ENCODE measurements around the gene DIP2C.

DNA sequence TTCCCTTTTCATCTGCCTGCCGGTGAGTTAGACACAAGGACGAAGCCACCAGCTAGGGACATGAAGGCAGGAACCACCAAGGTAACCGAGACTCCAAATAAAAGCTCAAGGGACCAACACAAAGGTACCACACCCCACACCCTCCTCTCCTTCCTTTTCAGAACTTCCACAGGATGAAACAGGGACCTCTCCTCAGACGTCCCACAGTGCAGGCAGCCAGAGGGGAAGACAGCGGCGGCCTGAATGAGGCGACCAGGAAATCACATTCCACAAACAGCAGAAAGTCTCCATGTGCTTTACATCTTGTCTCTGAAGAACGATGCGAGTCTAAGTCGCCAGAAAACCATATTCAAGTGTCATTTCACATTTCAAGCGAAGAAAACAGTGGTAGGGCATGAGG is 97.8 kb downstream of the DIP2C start:
- TF ChIP-seq, protein P1, sequence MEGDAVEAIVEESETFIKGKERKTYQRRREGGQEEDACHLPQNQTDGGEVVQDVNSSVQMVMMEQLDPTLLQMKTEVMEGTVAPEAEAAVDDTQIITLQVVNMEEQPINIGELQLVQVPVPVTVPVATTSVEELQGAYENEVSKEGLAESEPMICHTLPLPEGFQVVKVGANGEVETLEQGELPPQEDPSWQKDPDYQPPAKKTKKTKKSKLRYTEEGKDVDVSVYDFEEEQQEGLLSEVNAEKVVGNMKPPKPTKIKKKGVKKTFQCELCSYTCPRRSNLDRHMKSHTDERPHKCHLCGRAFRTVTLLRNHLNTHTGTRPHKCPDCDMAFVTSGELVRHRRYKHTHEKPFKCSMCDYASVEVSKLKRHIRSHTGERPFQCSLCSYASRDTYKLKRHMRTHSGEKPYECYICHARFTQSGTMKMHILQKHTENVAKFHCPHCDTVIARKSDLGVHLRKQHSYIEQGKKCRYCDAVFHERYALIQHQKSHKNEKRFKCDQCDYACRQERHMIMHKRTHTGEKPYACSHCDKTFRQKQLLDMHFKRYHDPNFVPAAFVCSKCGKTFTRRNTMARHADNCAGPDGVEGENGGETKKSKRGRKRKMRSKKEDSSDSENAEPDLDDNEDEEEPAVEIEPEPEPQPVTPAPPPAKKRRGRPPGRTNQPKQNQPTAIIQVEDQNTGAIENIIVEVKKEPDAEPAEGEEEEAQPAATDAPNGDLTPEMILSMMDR (IDR thresholded peaks at IDR 0.05), result no peak
- TF ChIP-seq EP300 (IDR thresholded peaks at IDR 0.05; ENCODE audit: low read depth), result no peak

All from transverse colon (tissue), 3 donors.